Temporal lobe (tissue), 1 donor: Measurements from ENCODE around the gene ZNF30. TPM values are rescaled to one million over a fixed set of nuclear protein-coding genes. Genes with fewer than 3 reads are reported as not detected.

Experiments
- total RNA-seq: library from RNA; depleted of rRNA; stranded (reverse); fragments of >200 nt; gene quantifications from one replicate; pipeline ENCODE4 v1.2.3, GENCODE V29; 2014

The ZNF30 gene
- total RNA-seq, 1 donor from 2014 or later = 7.9 TPM

Other genes starting within 250 kb of the ZNF30 start
- 1.2 TPM for gene SCGB2B2, start 249.7 kb upstream of the ZNF30 start, total RNA-seq
- gene ZNF302, start 249.2 kb upstream of the ZNF30 start, total RNA-seq = 66.1 TPM
- 35.9 TPM for gene ZNF181, start 192.7 kb upstream of the ZNF30 start, total RNA-seq
- gene ZNF599, start 153.7 kb upstream of the ZNF30 start, total RNA-seq = 12.0 TPM
- gene ZNF792, start 37.3 kb downstream of the ZNF30 start, total RNA-seq = 11.8 TPM
- 36.1 TPM for gene GRAMD1A, start 73.4 kb downstream of the ZNF30 start, total RNA-seq
- gene SCN1B, start 103.6 kb downstream of the ZNF30 start, total RNA-seq = 0.49 TPM
- gene HPN, start 114.8 kb downstream of the ZNF30 start, total RNA-seq = not detected
- gene FXYD3, start 188.9 kb downstream of the ZNF30 start, total RNA-seq = not detected
- 5.2 TPM for gene LGI4, start 208.2 kb downstream of the ZNF30 start, total RNA-seq
- 0.74 TPM for gene FXYD1, start 211.9 kb downstream of the ZNF30 start, total RNA-seq
- gene FXYD7, start 216.4 kb downstream of the ZNF30 start, total RNA-seq = 10.1 TPM
- 0.74 TPM for gene FXYD5, start 227.8 kb downstream of the ZNF30 start, total RNA-seq